SW 1271 (cell line): ENCODE results near the gene PCBP1.
"Not testable (repeated sequence)": the region's sequence is repeated elsewhere in the genome, so short reads cannot be mapped to it uniquely, and the experiment has no call there.

Experiments
- DNase-seq, 2 experiments: peaks; one replicate each; lab custom pipeline; 2025; lab: John Stamatoyannopoulos, UW

PCBP1 gene

DNA sequence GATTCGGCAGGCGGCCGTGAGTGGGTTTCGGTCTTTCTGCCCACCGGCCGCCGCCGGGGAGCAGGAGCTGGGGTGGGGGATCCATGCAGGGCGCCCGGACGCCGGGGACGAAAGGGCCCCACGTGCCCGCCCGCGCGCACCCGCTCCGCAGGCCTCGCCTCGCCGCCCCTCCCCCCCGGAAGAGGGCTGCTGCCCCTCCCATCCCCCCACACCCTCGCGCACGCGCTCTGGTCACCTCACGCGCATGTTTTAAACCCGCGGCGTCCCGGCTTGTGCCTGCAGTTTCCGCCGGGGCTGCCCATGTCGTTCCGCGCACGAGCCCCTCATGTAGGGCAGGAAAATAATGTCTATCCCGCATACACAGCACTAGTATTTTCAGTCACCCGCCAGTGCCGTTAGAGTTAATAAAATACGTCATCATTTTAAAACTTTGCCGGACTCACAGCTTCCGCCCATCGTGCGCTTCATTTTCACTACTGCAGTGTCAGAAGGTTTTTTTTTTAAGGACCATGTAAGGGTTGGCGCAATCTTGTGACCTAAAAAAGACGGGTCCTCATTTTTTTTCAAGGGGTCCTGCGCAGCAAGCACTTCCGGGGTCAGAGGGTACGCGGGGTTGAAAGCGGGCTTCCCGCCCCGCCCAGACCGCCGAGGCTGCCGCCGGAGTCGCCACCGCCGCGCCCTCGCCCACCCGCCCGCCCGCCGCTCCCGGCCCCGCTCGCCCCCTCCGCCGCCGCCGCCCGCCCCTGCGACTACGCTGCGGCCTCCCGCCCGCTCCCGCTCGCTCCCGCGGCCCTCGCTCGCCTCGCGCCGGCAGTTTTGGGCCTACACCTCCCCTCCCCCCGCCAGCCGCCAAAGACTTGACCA, at the start of gene PCBP1:
PCBP1 (plus strand) TSS at position 640 of the 864 bp plus-strand sequence. CDS start 267 bp downstream, outside the sequence.
- DNase-seq = peak; percentile 82 to 91

DNA sequence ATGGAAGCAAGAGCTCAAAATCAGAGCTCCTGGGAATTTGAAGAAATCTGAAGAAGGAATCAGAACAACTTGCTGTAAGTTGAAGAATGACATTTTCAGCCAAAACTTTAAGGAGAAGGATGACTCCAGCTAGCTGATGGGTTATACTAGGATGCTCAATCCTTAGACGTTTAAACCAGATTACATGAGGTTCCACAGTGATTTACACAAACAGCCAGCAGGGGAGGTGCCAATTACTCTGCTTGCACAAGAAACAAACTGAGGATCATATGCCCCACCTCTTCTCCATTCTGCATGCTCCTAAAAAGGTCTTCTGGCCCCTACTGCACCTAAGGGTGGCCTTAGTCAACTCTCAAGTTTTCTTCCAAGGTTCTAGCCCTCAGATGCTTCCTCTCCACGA, 47.9 kb upstream of the PCBP1 start:
- DNase-seq = no peak

DNA sequence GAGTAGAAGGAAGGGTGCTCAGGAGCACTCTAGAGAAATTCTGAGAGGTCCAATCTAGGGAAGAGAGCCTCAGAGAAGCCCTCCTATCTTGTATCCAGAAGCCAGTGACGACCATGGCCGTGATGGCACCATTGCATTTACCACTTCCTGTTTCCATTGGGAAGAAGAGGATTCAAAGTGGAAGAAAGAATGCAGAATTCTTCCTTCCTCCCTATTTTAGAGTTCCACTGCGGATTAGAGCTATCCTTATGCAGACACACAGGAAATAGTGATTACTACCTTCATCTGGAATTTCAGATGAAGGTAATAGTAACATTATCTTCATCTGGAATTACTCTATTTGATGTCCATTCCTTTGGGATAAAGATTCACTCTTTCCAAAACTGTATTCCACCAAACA, 45.6 kb upstream of the PCBP1 start:
- DNase-seq = no peak

DNA sequence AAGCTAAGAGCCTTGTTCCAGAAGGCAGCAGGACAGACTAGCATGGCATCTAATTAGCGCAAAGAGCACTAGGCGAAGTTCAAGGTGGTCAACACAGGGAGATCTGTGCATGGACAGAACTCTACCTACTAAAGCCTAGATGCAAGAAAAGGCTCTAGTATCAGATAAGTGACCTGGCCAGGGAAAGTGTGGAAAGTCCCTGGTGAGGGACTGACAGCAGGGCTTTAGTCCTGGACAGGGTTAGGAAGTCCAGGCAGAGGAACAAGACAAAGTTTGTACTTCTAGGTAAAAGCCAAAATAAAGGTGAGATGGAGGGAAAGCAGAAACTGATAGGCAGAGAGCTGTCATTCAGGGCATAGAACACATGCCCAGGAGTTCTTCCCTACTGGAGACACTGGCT, 45.0 kb upstream of the PCBP1 start:
- no peak for DNase-seq

DNA sequence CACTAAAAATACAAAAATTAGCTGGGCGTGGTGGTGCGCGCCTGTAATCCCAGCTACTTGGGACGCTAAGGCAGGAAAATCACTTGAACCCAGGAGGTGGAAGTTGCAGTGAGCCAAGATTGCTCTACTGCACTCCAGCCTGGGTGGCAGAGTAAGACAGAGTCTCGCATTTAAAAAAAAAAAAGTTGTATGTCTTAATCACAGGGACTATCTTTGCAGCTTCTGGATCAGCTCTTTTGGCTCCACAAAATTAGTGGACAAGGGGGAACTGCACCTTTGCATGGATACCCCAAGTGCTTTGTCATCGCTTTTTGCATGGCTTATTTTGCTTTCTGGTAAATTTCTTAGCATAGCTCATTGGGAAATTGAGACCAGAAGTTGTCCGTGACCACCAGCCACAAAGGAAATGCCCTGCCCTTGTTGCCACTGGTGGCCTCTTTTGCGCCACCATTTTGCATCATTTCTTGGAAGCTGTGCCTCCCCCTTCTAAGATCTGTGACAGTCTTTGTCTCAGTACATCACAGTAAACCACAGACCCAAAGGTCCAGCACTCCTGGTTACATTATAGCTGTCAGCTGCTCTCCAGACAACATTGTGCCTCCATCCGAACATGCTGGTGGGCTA, 43.9 kb upstream of the PCBP1 start:
- no peak for DNase-seq

DNA sequence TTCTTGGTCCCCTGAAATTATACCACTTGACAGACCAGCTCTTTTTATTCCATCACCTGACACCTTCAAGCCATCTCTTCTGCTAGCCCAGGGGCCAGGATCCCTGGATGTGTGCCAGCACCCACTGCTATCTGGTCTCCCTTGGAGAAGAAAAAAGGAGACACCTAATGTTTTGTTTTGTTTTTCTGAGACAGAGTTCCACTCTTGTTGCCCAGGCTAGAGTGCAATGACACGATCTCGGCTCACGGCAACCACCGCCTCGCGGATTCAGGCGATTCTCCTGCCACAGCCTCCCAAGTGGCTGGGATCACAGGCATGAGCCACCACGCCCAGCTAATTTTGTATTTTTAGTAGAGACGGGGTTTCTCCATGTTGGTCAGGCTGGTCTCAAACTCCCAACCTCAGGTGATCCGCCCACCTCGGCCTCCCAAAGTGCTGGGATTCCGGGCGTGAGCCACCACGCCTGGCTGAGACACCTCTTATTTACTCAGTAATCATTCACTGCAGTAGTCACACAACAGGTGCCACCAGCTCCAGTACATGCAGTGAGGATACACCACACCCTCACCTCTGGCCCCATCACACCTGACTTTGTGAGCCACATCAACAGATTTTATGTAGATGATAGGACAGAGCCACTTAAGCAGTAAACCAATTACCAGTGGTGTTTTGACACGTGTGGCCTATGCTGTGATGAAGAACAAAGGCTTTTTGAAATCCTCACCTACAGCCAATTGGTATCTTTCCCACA, 42.8 kb upstream of the PCBP1 start:
- no peak for DNase-seq

DNA sequence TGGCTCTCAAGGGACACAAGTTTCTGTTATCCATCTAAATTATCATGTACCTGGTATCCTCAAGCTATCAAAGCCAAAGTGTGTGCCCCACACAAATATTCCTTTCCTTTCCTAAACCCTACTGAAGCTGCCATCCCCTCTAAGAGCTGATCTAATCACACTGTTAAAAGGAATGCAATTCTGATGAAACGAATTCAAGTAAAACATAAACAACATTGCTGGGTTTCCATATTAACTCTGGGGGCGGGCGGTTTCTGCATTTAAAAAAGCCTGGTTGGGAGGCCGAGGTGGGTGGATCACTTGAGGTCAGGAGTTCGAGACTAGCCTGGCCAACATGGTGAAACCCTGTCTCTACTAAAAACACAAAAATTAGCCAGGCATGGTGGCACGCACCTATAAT, 41.9 kb upstream of the PCBP1 start:
- DNase-seq = no peak

DNA sequence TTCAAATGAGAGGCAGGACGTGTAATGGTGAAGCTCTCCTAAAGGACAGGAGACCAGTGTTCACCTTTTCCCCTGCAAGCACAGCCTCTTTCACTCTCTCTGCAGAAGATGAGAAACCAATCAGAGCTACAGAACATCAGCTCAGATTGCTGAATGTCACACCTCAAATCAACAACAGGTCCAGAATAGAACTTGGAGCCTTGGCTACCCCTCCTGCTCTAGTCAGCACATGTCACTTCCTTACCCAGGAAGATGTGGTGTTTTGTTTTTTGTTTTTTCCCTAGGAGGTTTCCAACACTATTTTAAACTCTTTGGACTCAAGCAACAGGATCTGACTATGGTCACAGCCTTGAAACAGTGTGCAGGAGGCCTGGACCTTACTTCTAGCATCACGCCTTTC, 41.3 kb upstream of the PCBP1 start:
- DNase-seq = no peak

DNA sequence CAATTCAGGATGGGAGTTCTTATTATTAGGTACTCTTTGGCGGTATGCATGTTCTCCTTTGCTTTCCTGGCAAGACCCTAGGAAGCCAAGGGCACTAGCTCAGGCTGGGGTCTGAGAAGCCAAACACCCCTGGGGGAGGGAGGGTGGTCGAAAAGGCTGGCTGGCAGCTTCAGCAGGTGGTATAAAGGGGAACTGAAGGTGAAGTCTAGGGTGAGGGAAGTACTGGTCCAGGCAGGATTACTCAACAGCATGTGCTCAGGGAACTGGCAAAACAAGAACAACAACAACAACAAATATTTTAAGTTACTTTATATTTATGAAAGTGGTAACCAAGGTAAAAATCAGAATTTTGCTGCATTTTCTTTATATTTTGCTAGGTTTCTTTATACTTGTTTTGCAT, 40.7 kb upstream of the PCBP1 start:
- no peak for DNase-seq

DNA sequence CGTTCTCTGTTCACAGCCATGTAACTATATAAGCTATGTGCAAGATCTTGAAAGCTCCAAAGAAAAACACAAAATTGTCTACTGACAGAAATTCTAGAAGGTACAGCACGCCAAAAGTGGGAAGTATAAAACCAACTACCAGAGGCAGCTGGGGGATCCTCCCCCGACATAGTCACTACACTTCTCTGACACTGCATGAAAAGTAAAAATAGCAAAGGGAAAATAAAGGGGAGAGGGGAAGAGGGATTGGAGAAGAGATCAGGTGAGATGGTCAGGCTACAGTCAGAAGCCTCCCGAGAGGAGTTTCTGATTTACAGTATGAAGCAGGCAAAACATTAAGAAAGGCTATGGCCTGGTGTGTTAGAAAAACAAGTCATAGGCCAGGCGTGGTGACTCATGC, 39.8 kb upstream of the PCBP1 start:
- DNase-seq = no peak

DNA sequence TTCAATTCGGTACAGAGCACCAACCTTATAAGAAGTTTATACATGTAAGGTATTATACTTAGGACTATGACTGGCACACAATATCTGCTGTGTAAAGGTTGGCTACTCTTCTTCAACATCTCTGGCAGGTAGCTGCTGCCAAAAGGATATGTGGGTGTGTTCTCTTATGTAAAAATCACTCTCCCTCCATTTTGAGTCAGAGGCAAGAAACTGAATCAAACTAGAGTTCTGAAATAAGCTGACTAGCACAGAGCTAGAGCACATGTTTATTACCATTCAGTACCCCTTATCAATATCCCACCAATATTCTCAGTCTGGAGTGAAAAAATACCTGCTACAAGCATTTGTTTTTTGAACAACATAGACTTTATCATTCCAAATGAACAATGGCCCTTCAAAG, 38.0 kb upstream of the PCBP1 start:
- no peak for DNase-seq

DNA sequence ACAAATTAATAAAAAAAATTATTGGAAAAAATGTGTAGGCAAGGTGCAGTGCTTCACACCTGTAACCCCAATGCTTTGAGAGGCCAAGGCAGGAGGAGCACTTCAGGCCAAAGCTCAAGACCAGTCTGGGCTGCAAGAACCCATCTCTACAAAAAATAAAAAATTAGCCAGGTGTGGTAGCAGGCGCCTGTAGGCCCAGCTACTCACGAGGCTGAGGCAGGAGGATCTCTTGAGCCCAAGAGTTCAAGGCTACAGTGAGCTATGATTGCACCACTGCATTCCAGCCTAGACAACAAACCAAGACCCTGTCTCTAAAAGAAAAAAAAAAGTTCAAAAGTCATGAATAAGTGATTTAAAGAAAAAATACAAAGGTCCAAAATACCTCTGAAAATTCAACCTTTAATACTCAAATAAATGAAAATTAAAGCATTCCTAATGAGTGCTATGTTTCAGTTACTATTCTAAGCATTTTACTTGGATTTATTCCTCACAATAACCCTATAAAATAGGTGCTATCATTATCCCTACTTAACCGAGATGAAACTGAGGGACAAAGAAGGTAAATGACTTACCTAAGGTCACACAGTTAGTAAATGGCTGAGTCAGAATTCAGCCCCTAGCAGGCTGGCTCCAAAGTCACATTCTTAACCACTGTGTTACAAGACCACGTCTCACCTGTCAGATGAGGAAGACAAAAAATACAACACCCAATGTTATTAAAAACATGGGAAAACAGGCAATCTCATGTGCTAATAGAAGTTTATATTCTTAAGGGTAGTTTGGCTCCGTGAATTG, 36.4 kb upstream of the PCBP1 start:
- no peak for DNase-seq

DNA sequence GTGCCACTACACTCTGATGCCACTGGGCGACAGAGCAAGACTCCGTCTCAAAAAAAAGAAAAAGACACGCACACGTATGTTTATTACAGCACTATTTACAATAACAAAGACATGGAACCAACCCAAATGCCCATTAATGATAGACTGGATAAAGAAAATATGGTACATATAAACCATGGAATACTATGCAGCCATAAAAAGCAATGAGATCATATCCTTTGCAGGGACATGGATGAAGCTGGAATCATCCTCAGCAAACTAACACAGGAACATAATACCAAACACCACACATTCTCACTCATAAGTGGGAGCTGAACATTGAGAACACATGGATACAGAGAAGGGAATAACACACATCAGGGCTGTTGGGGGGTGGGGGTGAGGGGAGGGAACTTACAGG, 32.0 kb upstream of the PCBP1 start:
- DNase-seq = not testable (repeated sequence)

DNA sequence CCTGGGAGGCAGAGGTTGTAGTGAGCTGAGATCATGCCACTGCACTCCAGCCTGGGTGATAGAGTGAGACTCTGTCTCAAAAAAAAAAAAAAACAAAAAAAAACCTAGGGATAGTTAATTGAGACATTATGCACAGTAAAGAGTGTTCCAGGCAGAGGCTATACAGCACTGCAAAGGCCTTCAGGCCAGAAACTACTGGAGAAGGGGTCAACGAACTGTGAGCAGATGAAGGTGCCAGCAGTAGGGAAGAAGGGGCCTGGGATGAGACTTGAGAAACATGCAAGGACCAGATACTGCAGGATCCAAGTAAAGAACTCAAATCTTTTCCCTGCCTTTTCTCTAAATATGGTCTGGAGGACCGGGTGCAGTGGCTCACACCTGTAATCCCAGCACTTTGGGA, 26.0 kb upstream of the PCBP1 start:
- DNase-seq = no peak

DNA sequence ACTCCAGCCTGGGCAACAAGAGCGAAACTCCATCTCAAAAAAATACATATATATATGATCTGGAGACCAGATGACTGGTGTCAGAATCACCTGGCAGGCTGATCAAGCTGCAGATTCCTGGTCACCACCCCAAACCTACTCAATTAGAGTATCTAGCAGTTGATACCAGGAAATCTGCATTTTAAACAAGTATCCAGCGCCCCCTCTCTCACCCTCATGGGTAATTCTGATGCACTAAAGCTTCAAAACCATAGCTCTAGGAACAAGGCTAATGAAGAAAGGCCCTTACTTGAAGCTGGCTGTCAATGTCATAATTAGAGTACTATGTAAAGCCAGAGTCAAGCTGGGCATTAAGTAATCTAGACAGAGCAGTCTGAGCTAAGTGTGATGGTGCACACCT, 25.0 kb upstream of the PCBP1 start:
- no peak for DNase-seq

DNA sequence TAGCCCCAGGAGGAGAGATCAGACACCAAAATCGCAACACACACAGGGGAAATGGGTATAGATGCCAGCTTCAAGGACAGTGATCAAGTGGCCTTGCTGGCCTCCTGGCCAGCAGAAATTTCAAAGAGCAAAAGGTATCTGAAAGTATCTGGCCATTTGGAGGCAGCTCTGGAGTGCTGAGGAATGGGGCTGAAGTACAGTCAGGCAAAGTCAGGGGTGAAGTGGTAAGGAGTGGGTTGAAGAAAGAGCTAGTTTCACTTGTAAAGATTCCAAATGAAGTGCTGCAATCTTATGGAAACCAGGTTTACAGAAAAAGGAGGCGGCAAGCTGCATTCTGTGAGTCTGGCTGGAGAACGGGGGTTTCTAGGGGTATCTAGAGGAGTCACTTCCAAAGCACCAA, 19.2 kb upstream of the PCBP1 start:
- DNase-seq = no peak

DNA sequence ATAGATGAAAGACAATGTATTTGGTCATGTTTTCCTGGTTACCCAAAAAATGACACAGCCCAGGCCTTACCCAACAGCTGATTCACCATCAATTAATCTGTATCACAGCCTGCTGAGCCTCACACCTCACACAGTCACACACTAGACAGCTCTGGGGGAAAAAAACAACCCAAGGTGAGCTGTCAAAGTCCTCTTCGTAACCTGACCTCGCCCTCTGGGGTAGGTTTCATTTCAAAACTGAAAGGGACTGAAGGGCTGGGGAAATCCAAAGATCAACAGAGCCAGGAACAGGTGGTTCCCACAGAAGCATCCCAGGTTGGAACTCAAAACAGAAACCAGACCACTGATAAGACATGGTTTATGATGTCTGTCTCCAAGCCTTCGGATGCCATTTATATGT, 18.2 kb upstream of the PCBP1 start:
- DNase-seq = no peak

DNA sequence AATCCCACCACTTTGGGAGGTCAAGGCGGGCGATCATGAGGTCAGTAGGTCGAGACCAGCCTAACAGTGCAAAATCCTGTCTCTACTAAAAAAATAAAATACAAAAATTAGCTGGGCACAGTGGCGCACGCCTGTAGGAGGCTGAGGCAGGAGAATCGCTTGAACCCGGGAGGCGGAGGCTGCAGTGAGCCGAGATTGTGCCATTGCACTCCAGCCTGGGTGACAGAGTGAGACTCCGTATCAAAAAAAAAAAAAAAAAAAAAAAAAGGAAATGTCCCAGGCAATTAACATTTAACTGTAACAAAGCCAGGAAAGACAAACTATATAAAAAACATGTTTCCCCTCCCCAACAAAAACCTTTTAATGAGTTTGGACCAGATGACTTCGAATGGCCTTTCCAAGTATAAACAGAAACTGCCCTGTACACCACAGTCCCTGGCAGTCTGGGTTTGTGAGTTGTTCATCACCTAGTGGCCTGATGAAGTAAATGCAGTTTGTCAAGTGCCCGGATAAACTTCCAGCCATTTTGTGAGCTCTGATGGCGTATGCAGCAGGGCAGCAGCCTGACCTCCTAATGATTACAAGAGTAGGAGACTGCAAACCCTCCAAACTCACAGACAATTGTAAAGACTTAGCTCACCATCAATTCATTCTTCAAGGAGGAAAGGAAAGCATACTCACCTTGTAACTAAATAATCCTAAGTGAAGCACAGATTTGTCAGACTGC, 16.6 kb upstream of the PCBP1 start:
- DNase-seq = peak; percentile 36 to 86

DNA sequence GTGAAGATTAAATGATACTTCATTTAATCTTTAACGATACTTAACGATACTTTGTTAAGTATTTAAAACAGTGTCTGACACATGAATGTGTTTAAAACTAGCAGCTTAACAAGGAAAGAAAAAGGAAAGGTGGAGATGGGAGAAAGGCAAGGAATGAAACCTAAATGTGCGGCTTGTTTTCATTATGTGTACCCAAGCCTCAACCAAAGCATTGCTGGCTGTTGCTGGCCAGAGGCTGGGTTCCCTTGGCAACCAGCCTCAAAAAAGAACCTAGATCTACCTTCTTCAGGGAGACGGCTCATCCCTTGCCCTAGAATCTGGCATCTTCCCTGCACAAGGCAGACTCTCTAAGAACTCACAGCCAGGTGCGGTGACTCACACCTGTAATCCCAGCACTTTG, 13.8 kb upstream of the PCBP1 start:
- no peak for DNase-seq

DNA sequence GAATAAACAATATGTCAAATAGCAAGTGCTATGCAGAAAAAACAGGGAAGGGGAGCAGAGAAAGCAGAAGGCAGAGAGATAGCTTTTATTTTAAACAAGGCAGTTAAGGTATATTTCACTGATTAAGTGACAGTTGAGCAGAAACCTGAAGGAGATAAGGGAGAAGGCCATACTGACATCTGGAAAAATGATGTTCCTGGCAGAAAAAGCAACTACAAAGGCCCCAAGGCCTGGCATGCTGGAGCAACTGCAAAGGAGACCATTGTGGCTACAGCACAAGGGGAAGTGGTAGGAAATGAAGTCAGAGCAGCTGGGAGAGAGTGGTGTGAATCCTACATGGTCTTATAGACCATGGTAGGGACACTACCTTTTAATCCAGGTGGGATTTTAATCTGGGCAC, 8.9 kb upstream of the PCBP1 start:
- no peak for DNase-seq

DNA sequence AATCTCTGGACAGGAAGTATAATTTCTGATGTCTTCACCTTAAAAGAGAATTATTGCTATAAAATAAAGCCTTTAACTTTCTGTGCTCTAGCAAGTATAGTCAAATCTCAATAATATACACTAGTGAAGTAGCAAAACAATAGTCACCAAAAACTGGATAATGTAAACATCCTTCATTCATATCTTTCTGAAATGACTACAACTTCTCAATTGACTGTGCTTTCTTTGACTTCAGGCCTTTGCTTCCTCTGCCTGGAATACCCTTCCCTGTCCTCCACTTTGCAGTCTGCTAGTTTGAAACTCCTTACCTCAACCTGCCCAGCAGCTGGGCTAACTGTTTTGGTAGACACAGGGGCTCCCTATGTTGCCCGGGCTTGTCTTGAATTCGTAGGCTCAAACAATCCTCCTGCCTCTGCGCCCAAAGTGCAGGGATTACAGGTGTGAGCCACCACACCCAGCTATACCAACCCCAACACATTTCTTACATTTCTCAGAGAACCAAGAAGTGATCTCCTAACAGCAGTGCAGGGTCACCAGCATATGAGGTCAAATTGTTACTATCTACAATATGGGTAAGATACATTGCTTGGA, 6.6 kb upstream of the PCBP1 start:
- DNase-seq = no peak
